ENCODE data around the gene FAM163A.
"Not testable (repeated sequence)": the region's sequence is repeated elsewhere in the genome, so short reads cannot be mapped to it uniquely, and the experiment has no call there.

Gene FAM163A

DNA sequence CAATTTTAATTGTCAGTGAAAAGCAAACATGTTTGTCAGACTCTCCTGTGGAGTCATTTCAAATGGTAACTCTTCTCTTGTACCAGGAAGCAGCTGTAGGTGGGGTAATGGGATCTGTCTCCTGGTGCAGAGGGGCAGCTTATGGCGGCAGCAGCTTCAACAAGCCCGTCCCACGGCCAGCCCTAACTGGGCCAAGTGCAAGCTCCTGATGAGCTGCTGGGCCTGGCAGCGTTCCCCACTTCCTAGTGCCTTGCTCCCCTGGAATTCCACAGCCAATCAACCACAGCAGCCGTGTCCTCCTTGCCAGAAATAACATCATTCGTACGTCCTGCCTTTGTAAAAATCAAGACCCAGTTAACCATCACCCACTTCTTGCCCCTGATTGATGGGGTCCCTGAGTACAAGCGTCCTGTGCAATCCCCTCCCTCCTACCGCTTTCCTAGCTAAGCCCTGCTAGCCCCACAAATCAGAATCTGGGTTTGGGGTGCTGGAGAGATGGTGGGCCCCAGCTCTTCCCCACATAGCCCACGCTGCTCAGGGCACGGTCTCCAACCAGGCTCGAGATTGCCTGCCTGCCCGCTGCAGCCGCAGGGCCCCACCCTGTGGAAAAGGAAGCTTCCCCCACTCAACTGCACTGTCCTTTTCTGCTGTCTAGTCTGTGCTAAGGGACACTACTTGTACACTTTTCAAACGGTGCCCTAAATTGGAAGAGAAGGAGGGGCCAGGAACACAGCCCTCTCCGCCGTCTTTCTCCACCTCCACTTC, 73.3 kb downstream of the FAM163A start:
- no peak for DNase-seq (ENCODE audit: low read depth)

GRCh38 chr1:179817056-179817455, 74.0 kb downstream of the FAM163A start:
- no peak for DNase-seq (ENCODE audit: low read depth)

DNA sequence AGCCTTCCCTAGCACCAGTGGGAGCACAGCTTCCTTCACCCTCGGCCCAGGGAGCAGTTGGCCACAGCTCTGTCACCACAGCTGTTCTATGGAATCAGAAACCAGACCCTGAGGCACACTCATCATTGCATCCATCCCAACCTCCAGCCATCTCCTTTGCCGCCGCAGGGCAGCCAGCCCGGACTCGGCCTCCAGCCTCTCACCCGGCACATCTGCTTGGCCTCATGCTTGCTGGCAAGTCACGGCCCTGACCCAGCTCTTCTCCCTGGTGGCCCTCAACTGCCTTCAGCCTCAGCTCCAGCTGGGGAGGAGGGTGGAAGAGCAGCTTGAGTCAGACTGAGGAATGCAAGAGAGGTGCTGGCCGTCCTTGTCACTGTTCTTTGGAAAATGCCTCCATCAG, 74.7 kb downstream of the FAM163A start:
- no peak for DNase-seq (ENCODE audit: low read depth)

DNA sequence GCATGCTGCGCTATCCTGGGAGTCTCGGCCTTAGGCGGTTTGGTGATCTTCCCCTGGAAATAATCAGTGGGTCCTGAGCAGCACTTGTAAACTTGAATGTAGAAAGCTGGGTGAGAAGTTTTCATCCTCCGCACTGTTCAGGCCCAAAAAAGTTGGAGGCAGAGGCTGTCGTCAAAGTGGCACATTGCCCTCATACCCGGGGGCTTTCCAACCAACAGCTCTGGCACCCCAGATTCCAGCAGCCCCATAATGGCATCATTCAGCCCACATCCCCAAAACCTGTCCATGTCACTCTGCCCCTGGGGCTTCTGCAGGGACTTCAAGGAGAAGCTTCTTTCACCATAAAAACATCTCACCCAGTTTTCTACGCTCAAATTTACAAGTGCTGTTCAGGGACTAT, 75.2 kb downstream of the FAM163A start:
- DNase-seq (ENCODE audit: low read depth) = no peak

GRCh38 chr1:179818743-179819173, 75.7 kb downstream of the FAM163A start:
- no peak for DNase-seq (ENCODE audit: low read depth)

GRCh38 chr1:179820226-179820970, 77.3 kb downstream of the FAM163A start:
- DNase-seq (ENCODE audit: low read depth) = no peak

GRCh38 chr1:179821524-179821923, 78.4 kb downstream of the FAM163A start:
- DNase-seq (ENCODE audit: low read depth) = no peak

DNA sequence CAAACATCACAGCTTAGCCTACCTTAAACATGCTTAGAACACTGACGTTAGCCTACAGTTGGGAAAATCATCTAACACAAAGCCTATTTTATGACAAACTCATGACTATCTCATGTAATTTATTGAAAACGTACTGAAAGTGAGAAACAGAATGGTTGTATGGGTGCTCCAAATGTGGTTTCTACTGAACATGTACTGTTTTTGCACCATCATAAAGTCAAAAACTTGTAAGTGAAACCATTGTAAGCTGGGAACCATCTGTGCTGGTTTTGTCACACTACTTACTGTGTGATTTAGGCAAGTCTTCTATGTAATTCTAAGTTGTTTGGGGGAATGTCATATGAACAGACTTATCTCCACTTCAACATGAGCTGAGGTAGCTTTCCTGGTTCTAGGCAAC, 79.0 kb downstream of the FAM163A start:
- DNase-seq (ENCODE audit: low read depth) = no peak

GRCh38 chr1:179823693-179824092, 80.6 kb downstream of the FAM163A start:
- DNase-seq (ENCODE audit: low read depth) = no peak

DNA sequence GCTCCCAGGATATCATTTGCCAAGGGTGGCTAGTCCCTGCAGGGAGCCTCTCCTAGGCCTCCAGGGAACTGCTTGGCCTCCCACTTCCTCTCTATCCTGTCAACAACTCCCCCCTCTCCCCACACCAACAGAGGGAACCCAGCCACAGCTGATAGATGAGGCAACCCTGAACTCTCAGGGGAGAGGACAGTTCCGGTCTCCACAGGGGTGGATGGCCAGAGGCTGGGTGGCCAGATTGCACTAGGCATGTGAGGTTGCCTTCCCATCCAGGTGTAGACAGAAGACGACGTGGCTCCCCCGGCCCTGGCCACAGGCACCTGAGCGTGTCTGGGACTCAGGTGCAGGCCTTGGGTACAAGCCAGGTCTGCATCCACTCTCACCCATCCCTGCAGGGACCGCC, 81.2 kb downstream of the FAM163A start:
- no peak for DNase-seq (ENCODE audit: low read depth)

- no peak for DNase-seq (ENCODE audit: low read depth)
Measured at GRCh38 chr1:179825206-179825605, 82.1 kb downstream of the FAM163A start.

DNA sequence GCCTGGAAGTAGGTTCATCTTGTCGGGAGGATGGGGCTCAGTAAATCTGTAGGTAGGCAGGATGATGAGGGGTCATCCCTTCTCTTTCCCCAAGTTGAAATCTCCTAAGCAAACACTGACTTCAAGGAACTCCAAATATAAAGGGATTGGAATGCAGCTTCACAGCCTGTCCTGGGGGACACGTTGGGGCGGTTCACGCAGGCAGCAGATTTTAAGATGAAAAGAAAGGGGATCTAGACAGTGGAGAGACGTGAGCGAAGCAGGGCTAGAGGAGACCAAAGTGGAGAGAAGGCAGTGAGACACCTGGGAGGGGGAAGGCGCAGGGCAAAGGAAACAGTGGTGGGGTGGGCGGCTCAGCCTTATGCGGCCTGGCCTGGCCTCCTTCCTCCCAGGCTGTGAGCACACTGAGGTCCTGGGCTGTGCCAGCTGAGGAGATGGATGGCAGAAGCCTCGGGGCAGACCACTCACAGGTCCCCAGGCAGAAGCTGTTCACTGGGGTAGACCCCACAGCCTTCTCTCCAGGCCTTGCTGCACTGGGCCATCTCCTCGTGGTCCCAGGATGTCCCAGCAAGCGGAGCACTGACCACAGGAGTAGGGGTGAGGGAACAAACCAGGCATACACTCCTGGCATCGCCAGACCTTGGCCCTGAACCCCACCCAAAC, 82.8 kb downstream of the FAM163A start:
- DNase-seq (ENCODE audit: low read depth) = no peak

GRCh38 chr1:179826626-179827280, 83.7 kb downstream of the FAM163A start:
- no peak for DNase-seq (ENCODE audit: low read depth)

DNA sequence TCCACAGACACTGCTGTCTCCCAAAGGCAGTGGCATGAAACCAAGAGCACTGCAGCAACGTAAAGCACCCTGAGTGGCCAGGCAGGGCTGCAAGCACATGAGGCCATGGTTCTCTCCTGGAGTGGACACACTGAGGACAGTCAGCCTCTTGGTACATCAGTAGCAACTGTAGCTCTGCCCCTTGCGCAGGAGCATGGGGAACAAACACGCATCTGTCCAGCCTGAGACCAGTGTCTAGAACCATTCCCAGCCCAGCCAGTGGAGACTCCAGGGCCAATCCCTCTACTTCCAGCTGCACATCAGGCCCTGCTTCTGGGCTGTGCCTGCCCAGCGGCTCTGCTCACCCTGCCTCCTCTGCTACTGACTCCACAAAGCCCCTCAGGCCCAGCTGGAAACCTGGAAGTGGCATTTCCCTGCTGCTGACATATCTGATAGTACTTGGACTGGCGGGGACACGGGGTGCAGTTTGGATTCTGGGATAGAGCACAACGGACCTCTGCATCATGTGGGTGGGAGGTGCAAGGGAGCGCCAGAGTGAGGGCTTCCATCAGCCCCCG, 85.5 kb downstream of the FAM163A start:
- DNase-seq (ENCODE audit: low read depth) = no peak

GRCh38 chr1:179831225-179831624, 88.1 kb downstream of the FAM163A start:
- no peak for DNase-seq (ENCODE audit: low read depth)

GRCh38 chr1:179831852-179832699, 89.0 kb downstream of the FAM163A start:
- DNase-seq (ENCODE audit: low read depth) = no peak

DNA sequence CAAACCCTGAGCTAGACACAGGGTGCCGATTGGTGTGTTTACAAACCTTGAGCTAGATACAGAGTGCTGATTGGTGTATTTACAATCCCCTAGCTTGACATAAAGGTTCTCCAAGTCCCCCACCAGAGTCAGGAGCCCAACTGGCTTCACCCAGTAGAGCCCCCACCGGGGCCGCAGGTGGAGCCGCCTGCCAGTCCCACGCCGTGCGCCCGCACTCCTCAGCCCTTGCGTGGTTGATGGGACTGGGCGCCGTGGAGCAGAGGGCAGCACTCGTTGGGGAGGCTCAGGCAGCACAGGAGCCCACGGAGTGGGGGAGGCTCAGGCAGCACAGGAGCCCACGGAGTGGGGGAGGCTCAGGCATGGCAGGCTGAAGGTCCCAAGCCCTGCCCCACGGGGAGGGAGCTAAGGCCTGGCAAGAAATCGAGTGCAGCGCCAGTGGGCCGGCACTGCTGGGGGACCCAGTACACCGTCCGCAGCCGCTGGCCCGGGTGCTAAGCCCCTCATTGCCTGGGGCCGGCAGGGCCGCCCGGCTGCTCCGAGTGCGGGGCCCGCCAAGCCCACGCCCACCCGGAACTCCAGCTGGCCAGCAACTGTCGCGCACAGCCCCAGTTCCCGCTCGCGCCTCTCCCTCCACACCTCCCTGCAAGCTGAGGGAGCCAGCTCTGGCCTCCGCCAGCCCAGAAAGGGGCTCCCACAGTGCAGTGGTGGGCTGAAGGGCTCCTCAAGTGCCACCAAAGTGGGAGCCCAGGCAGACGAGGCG, 93.8 kb downstream of the FAM163A start:
- DNase-seq (ENCODE audit: low read depth) = not testable (repeated sequence)

DNA sequence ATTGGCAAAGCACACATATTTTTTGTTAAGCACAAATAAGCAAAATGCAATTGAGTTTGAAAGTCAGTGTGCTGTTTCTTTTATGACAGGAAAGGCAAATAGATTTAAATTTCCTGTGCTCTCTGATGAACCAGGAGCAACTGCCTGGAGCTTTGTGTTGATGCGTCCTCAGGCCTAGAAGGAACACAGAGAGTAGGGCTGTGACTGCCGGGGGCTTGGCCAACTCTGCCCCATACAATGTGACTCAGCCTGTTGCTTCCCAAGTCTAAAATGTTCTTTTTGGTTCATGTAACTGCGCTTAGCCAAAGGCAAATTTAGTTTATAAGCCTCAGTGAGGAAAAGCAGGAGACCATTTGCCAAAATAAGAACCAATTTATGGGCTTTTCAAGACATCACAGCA, 97.0 kb downstream of the FAM163A start:
- DNase-seq (ENCODE audit: low read depth) = no peak

DNA sequence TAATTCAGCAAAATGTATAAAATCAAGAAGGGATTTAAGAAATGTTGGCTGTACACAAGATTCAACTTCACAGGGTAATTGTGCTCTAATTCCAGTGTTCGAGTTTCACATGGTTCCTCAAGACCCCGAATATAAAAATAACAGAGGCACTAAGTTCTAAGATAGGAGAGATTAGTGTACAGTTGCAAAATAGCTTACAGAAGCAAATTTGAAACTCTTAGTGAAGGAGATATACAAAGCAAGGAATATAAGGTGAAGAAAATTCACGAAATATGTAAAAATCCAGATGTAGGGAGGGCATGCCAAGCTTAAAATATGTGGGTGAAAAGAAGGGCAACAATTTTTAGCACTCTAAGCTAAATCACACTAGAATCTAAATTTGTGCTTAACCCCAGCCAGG, 105.1 kb downstream of the FAM163A start:
- DNase-seq (ENCODE audit: low read depth) = no peak

GRCh38 chr1:179853102-179853501, 110.0 kb downstream of the FAM163A start:
- no peak for DNase-seq (ENCODE audit: low read depth)
